Ectodermal cell (in vitro differentiated cells): ENCODE data around the gene CPD. TPM values are rescaled to one million over a fixed set of nuclear protein-coding genes. Genes with fewer than 3 reads are reported as not detected.

Source experiments
- H3K27ac ChIP-seq: 2 replicates; pipeline ENCODE4 v1.7.0; 2013; ENCODE audit warnings: mild to moderate bottlenecking, low read depth, low read length; ENCODE audit not compliant: insufficient read depth, poor library complexity, severe bottlenecking
- H3K27me3 ChIP-seq: 2 replicates; pipeline ENCODE4 v1.7.0; 2013; ENCODE audit warnings: mild to moderate bottlenecking, low read length; ENCODE audit not compliant: insufficient read depth, control insufficient read depth, poor library complexity, severe bottlenecking
- H3K36me3 ChIP-seq: one replicate; pipeline ENCODE4 v1.7.0; 2013; ENCODE audit warnings: low read length; ENCODE audit not compliant: control insufficient read depth, insufficient read depth
- H3K4me1 ChIP-seq: one replicate; pipeline ENCODE4 v1.7.0; 2013; ENCODE audit warnings: low read length; ENCODE audit not compliant: control insufficient read depth, insufficient read depth
- H3K4me3 ChIP-seq: 2 replicates; pipeline ENCODE4 v1.7.0; 2013; ENCODE audit warnings: low read depth, low read length, control low read depth; ENCODE audit not compliant: insufficient read depth
- H3K9me3 ChIP-seq: 2 replicates; pipeline ENCODE4 v1.7.0; 2013; ENCODE audit warnings: mild to moderate bottlenecking, low read length, moderate library complexity; ENCODE audit not compliant: control insufficient read depth
- WGBS, 2 experiments: methylation state at CpG; one replicate each; pipeline ENCODE4 v1.1.7; 2013; ENCODE audit warnings: missing lambda C conversion rate in 2 of 2; 5-methylcytosine and 5-hydroxymethylcytosine counted together
- polyA plus RNA-seq, 4 experiments: library from polyadenylated mRNA; stranded (reverse); fragments of 50-300 nt; gene quantifications; one replicate each; pipeline ENCODE4 v1.2.3, GENCODE V29; 2013

The CPD gene
- polyA plus RNA-seq (2013, experiment 1 of 4), result 47.1 TPM
- 50.1 TPM for polyA plus RNA-seq (2013, experiment 2 of 4)
- polyA plus RNA-seq (2013, experiment 3 of 4), result 31.4 TPM
- 38.1 TPM for polyA plus RNA-seq (2013, experiment 4 of 4)

DNA sequence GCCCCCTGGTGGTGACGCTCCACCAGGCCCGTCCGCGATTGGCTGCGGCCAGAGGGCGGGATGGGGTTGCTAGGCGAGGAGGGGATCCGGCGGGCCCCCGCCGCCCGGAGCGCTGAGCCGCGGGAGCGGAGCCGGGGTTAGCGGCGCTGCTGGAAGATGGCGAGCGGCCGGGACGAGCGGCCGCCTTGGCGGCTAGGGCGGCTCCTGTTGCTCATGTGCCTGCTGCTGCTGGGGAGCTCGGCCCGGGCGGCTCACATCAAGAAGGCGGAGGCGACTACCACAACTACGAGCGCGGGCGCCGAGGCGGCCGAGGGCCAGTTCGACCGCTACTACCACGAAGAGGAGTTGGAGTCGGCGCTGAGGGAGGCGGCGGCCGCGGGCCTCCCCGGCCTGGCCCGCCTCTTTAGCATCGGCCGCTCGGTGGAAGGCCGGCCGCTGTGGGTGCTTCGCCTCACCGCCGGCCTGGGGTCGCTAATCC lies at the start of gene CPD:
TSS of gene CPD (plus strand) at position 103 of the 478 bp plus-strand sequence. CDS start at position 157, 54 bp downstream.
- peaks cover 35% of the 10 kb centered on the region for H3K27me3 ChIP-seq
- H3K4me1 ChIP-seq, result peaks cover 31% of the 10 kb centered on the region
- peak within 1 kb of the TSS; percentile 89 for H3K4me3 ChIP-seq
- no peaks in the 10 kb centered on the region for H3K9me3 ChIP-seq
- no peak within 1 kb of the TSS for H3K27ac ChIP-seq
- no peaks in the 10 kb centered on the region for H3K36me3 ChIP-seq
- 0% methylated on average over 59 of the region's 59 CpGs for WGBS, 2 experiments

DNA sequence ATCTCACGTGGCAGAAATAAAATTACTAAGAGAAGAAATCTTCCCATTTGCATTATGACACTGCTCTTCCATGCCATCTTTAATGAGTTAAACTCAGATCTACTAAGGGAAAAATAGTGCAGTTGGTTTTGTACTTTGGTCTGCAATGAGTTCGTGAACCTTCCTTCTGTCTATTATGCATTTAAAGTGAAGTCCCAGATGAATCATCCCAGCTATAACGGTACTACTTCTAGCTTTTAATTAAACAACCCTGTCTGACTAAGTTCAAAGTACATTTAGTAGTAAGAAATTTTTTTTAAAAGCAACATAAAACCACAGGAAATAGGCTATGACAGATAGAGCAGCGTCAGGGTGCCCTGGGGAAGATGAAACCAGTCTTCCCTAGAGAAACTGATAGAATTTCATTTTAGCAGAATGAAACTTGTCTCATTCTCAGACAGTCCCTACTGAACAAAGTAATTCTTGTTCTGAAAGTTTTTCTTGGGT lies 46.6 kb upstream of the CPD start:
- WGBS, 2 experiments, result 92 to 95% methylated on average over 3 to 4 of the region's 4 CpGs
- no peak overlapping the region for H3K27ac ChIP-seq
- no peaks in the 10 kb centered on the region for H3K9me3 ChIP-seq
- H3K4me3 ChIP-seq, result no peak overlapping the region
- no peaks in the 10 kb centered on the region for H3K4me1 ChIP-seq
- H3K36me3 ChIP-seq, result no peaks in the 10 kb centered on the region
- no peaks in the 10 kb centered on the region for H3K27me3 ChIP-seq

DNA sequence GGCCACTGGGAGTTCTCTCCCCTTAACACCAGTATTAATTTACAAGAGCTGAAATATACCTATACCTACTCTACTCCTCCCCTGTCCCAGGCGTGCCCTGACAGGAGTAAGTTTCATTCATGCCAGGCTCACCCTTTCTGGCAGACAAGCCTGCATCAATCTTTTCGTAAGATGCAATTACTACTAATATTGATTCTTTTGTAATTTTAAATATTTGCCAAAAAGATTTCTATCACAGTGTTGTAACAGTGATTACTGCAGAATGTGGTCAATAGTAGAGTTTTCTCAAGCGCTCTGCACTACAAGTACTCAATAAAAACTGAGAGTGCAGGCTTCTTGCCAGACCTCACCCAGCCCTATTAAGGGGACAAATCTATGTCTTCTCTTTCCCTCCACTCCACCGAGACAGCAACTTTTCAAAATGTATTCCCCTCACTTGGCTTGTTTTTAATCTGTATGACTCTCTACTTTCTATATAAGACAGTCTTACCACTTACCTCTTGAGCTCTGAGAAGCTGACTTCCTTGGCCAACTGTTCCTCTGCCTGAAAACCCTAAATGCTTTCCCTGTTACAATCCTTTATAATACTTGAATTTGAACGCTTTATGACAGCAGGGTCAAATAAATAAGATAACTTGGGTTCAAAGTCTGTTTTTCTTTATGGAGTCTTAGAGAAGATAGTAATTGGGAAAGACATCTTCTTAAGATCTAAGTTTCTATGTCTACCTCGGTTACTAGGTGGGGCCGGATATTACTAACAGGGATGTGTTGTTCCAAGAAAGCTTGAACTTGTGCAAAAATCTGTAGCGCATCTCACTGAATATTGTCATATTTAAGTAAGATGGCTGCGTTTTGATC lies 45.0 kb upstream of the CPD start, which contains the start of gene TMIGD1:
TSS of gene TMIGD1 (minus strand) at position 555 of the 858 bp plus-strand sequence. CDS start 1,924 bp downstream, outside the sequence.
- Histone ChIP-seq H3K4me1 (no peaks in the 10 kb centered on the region), H3K27ac (no peak within 1 kb of the TSS), H3K27me3 (no peaks in the 10 kb centered on the region), H3K9me3 (no peaks in the 10 kb centered on the region), H3K36me3 (no peaks in the 10 kb centered on the region), H3K4me3 (no peak within 1 kb of the TSS)
- WGBS, 2 experiments, result 92 to 95% methylated on average over 8 of the region's 9 CpGs

DNA sequence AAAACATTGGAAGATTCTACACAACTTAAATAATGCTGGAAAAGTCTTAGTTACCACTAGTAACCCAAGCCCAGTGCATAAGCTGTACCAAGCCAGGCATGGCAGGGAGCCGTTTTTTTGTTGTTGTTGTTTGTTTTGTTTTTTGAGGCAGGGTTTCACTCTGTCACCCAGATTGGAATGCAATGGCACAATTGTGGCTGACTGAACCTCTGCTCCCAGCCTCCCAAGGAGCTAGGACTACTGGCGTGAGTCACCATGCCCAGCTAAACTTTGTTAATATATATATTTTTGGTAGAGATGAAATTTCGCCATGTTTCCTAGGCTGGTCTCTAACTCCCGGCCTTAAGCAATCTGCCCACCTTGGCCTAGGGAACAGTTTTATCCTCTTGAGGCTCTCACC lies 44.3 kb upstream of the CPD start:
- WGBS, 2 experiments, result 87 to 98% methylated on average over 3 to 4 of the region's 4 CpGs
- no peak overlapping the region for H3K4me3 ChIP-seq
- no peaks in the 10 kb centered on the region for H3K36me3 ChIP-seq
- H3K4me1 ChIP-seq, result no peaks in the 10 kb centered on the region
- no peak overlapping the region for H3K27ac ChIP-seq
- H3K27me3 ChIP-seq, result no peaks in the 10 kb centered on the region
- H3K9me3 ChIP-seq, result no peaks in the 10 kb centered on the region

DNA sequence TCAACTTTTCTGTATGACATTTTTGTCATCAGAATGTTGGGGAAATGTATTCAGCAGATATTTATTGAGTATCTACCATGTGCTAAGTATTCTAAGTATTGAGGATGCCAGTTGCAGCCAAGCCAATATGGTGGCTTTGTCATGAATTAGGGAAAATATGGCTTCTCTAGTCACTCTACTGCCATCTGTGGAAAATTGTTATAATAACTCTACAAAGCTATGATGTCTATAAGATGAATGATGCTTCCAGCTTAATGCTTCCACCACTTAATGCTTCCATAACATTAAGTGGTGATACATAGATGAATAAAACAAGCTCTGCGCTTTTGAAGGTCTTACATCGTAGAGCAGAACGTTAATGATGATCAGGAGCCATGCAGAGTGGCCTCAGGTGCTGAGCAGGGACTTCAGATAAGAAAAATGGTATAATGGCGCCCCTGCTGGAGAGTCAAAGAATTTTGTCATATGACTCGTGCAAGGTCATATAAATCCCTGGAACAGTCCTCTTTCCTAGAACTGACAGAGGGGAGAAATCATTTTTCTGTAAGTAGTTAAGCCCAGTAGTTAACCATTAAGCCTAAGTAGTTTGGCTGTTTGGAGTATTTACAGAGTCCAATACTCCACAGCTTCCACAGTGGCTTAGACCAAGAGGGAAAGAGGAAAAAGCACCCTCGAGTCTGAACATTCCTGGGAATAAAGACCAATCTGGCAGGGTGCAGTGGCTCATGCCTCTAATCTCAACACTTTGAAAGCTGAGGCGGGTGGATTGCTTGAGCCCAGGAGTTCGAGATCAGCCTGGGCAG lies 42.2 kb upstream of the CPD start:
- Histone ChIP-seq H3K27ac (no peak overlapping the region), H3K27me3 (no peaks in the 10 kb centered on the region), H3K4me3 (no peak overlapping the region), H3K4me1 (peaks cover 5% of the 10 kb centered on the region), H3K36me3 (no peaks in the 10 kb centered on the region), H3K9me3 (no peaks in the 10 kb centered on the region)
- 60% methylated on average over 8 of the region's 8 CpGs for WGBS, 2 experiments

DNA sequence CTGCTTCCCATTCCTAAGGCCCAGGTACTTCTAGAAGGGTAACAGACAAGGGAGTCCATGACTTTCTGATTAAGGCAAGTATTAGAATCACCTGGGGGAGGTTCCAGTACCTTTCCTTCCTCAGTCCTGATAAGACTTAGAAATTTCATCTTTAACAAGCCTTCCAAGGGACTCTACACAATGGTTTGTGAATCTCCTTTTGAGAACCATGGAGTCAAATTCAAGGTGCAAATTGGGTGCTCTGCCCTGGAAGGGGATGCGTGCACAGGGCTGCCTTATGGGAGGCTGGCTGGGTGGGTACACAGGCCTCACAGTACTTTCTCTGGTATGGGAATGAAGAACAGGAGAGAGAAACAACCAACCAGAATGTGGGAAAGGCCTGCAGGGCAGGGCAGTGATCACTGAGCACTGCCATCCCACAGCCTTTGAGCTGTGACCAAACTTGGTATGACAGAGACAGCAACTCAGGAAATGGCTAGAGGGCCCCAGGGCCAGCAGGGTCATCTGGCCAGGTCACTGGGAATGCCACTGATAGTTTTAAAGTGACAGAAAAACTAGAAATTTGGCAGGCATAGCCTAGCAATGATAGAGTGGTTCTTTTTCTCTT lies 41.2 kb upstream of the CPD start:
- H3K27ac ChIP-seq, result no peak overlapping the region
- 93 to 94% methylated on average over 1 of the region's 1 CpG for WGBS, 2 experiments
- H3K36me3 ChIP-seq, result no peaks in the 10 kb centered on the region
- no peak overlapping the region for H3K4me3 ChIP-seq
- H3K4me1 ChIP-seq, result peaks cover 5% of the 10 kb centered on the region
- no peaks in the 10 kb centered on the region for H3K27me3 ChIP-seq
- no peaks in the 10 kb centered on the region for H3K9me3 ChIP-seq

DNA sequence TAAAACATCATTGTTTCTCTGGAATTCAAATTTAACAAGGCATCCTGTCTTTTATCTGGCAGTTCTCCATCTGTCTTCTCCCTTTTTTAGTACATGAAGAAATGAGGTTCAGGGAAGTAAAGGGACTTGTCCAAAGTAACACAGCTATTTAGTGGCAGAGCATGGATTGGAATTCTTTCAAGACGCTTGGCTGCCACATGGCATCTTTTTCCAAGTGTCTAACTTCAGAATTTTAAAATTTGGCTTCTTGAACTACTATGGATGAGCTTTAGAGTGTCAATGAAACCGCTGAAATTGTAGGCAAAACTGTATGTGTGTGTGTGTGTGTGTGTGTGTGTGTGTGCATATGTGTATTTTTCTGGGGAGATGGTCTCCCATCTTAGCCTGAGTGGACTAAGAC lies 39.6 kb upstream of the CPD start:
- peaks cover 5% of the 10 kb centered on the region for H3K4me1 ChIP-seq
- H3K27me3 ChIP-seq, result no peaks in the 10 kb centered on the region
- H3K9me3 ChIP-seq, result no peaks in the 10 kb centered on the region
- H3K36me3 ChIP-seq, result no peaks in the 10 kb centered on the region
- no peak overlapping the region for H3K27ac ChIP-seq
- 89 to 92% methylated on average over 2 of the region's 2 CpGs for WGBS, 2 experiments
- no peak overlapping the region for H3K4me3 ChIP-seq

DNA sequence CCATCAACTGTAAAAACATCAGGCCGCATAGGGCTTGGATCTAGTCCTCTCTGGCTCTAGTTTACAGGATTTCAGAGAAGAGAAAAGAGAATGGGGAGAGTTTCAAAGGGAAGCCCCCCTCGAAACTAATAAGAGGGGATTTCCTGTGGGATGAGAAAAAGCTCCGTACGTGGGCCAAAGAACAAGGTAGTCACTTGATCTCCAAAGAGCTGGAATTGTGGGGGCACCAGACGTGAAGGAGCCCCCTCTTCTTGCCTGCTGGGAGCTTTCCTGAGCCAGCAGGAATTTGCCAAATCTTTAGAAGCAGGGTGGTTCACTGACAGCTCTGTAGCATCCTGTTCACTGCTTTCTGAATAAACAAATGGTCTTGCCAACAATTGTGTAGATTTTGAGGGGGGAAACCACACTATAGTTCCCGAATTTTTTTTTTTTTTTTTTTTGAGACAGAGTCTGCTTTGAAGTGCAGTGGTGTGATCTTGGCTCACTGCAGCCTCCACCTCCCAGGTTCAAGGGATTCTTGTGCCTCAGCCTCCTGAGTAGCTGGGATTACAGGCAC lies 37.8 kb upstream of the CPD start:
- Histone ChIP-seq H3K4me1 (peaks cover 5% of the 10 kb centered on the region), H3K36me3 (no peaks in the 10 kb centered on the region), H3K27me3 (no peaks in the 10 kb centered on the region), H3K4me3 (no peak overlapping the region), H3K9me3 (no peaks in the 10 kb centered on the region), H3K27ac (peak overlapping the region; percentile 4)
- 20 to 26% methylated on average over 6 of the region's 6 CpGs for WGBS, 2 experiments

DNA sequence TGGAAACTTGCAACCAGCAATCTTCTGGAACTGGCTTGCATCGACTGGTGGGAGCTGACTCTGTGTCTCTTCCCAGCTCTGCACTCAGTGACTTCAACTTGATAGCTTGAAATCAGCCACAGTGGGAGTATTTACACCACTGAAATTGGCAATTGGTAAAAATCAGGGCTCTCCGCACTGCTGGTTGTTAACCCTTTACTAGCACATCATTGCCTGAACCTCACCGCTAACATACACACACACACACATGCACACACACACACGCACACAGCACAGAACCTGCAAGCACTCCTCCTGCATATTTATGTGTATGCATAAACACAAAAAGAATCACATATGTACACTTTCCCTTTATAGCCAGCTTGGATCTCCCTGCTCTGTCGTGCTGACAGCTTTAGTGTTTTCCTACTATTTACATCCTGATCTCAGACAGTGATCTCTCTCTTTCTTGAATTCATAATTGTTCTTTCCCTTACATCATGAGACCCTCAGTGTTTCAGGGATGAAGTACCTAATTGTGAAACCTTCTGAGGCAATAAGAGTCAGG lies 37.0 kb upstream of the CPD start:
- Histone ChIP-seq H3K36me3 (no peaks in the 10 kb centered on the region), H3K27me3 (no peaks in the 10 kb centered on the region), H3K27ac (no peak overlapping the region), H3K9me3 (no peaks in the 10 kb centered on the region), H3K4me3 (no peak overlapping the region), H3K4me1 (peaks cover 5% of the 10 kb centered on the region)
- WGBS, 2 experiments, result 87 to 91% methylated on average over 5 of the region's 5 CpGs
